Measurements from ENCODE around the gene CSTA.
"Not testable (repeated sequence)": the region's sequence is repeated elsewhere in the genome, so short reads cannot be mapped to it uniquely, and the experiment has no call there.

CSTA gene

GRCh38 chr3:122349171-122349570, 24.1 kb downstream of the CSTA start:
- DNase-seq (ENCODE audit: low spot score in 2 of 2): no peak
- H3K36me3 ChIP-seq (replicated peaks): no peaks in the 10 kb centered on the region
- no peak overlapping the region for H3K4me3 ChIP-seq
- H3K4me1 ChIP-seq: no peaks in the 10 kb centered on the region
- no peaks in the 10 kb centered on the region for H3K9me3 ChIP-seq
- in situ Hi-C loops (cut with MboI; ENCODE audit: low sequenced_read_pairs): no loop called here
- H3K27me3 ChIP-seq (ENCODE audit: low read depth): no peaks in the 10 kb centered on the region

- Histone ChIP-seq H3K9me3 (no peaks in the 10 kb centered on the region), H3K27me3 (ENCODE audit: low read depth) (no peaks in the 10 kb centered on the region), H3K36me3 (replicated peaks) (no peaks in the 10 kb centered on the region), H3K4me3 (no peak overlapping the region), H3K4me1 (no peaks in the 10 kb centered on the region)
- in situ Hi-C loops (cut with MboI; ENCODE audit: low sequenced_read_pairs): no loop called here
- DNase-seq (ENCODE audit: low spot score in 2 of 2): no peak
Observed at GRCh38 chr3:122350814-122351418, 25.9 kb downstream of the CSTA start.

- Histone ChIP-seq H3K4me3 (no peak overlapping the region), H3K9me3 (no peaks in the 10 kb centered on the region), H3K27me3 (ENCODE audit: low read depth) (no peaks in the 10 kb centered on the region), H3K36me3 (replicated peaks) (no peaks in the 10 kb centered on the region), H3K4me1 (no peaks in the 10 kb centered on the region)
- no peak for DNase-seq (ENCODE audit: low spot score in 2 of 2)
- in situ Hi-C loops (cut with MboI; ENCODE audit: low sequenced_read_pairs): no loop called here
Observed at GRCh38 chr3:122351612-122352011, 26.6 kb downstream of the CSTA start.

GRCh38 chr3:122353215-122353614, 28.2 kb downstream of the CSTA start:
- in situ Hi-C loops (cut with MboI; ENCODE audit: low sequenced_read_pairs): no loop called here
- H3K9me3 ChIP-seq: no peaks in the 10 kb centered on the region
- H3K4me3 ChIP-seq: no peak overlapping the region
- no peaks in the 10 kb centered on the region for H3K4me1 ChIP-seq
- no peaks in the 10 kb centered on the region for H3K27me3 ChIP-seq (ENCODE audit: low read depth)
- no peaks in the 10 kb centered on the region; the same call in 1 of the 2 replicates for H3K36me3 ChIP-seq (replicated peaks)
- DNase-seq (ENCODE audit: low spot score in 2 of 2): no peak

- in situ Hi-C loops (cut with MboI; ENCODE audit: low sequenced_read_pairs): no loop called here
- H3K36me3 ChIP-seq (replicated peaks): peaks cover 7% of the 10 kb centered on the region
- no peak for DNase-seq (ENCODE audit: low spot score in 2 of 2)
Observed at GRCh38 chr3:122353893-122354401, 28.9 kb downstream of the CSTA start.

GRCh38 chr3:122355612-122356011, 30.6 kb downstream of the CSTA start:
- DNase-seq (ENCODE audit: low spot score in 2 of 2): no peak
- in situ Hi-C loops (cut with MboI; ENCODE audit: low sequenced_read_pairs): no loop called here
- H3K36me3 ChIP-seq (replicated peaks): peaks cover 9% of the 10 kb centered on the region

More at GRCh38 chr3:122353893-122354401, 28.9 kb downstream of the CSTA start:
- no peak overlapping the region for H3K4me3 ChIP-seq
- H3K27me3 ChIP-seq (ENCODE audit: low read depth): no peaks in the 10 kb centered on the region
- no peaks in the 10 kb centered on the region for H3K9me3 ChIP-seq
- no peaks in the 10 kb centered on the region for H3K4me1 ChIP-seq

GRCh38 chr3:122356402-122356801, 31.4 kb downstream of the CSTA start:
- in situ Hi-C loops (cut with MboI; ENCODE audit: low sequenced_read_pairs): no loop called here
- Histone ChIP-seq H3K27me3 (ENCODE audit: low read depth) (no peaks in the 10 kb centered on the region), H3K36me3 (replicated peaks) (peaks cover 12% of the 10 kb centered on the region), H3K4me1 (no peaks in the 10 kb centered on the region), H3K9me3 (no peaks in the 10 kb centered on the region), H3K4me3 (no peak overlapping the region)
- peak in 1 of 2 experiments; percentile 22 for DNase-seq (ENCODE audit: low spot score in 2 of 2)

More at GRCh38 chr3:122355612-122356011, 30.6 kb downstream of the CSTA start:
- no peaks in the 10 kb centered on the region for H3K27me3 ChIP-seq (ENCODE audit: low read depth)
- no peak overlapping the region for H3K4me3 ChIP-seq
- no peaks in the 10 kb centered on the region for H3K4me1 ChIP-seq
- no peaks in the 10 kb centered on the region for H3K9me3 ChIP-seq

GRCh38 chr3:122357828-122358702, 33.0 kb downstream of the CSTA start:
- DNase-seq (ENCODE audit: low spot score in 2 of 2): no peak
- H3K36me3 ChIP-seq (replicated peaks): peaks cover 23% of the 10 kb centered on the region
- H3K4me1 ChIP-seq: peaks cover 3% of the 10 kb centered on the region
- no peaks in the 10 kb centered on the region for H3K9me3 ChIP-seq
- in situ Hi-C loops (cut with MboI; ENCODE audit: low sequenced_read_pairs): no loop called here
- H3K4me3 ChIP-seq: no peak overlapping the region
- no peaks in the 10 kb centered on the region for H3K27me3 ChIP-seq (ENCODE audit: low read depth)

- peaks cover 29% of the 10 kb centered on the region for H3K36me3 ChIP-seq (replicated peaks)
- H3K27me3 ChIP-seq (ENCODE audit: low read depth): no peaks in the 10 kb centered on the region
- in situ Hi-C loops (cut with MboI; ENCODE audit: low sequenced_read_pairs): no loop called here
- peaks cover 8% of the 10 kb centered on the region for H3K4me1 ChIP-seq
- no peaks in the 10 kb centered on the region for H3K9me3 ChIP-seq
- H3K4me3 ChIP-seq: no peak overlapping the region
- DNase-seq (ENCODE audit: low spot score in 2 of 2): no peak
Observed at GRCh38 chr3:122358703-122359032, 33.6 kb downstream of the CSTA start.

- H3K27me3 ChIP-seq (ENCODE audit: low read depth): no peaks in the 10 kb centered on the region
- peaks cover 8% of the 10 kb centered on the region for H3K4me1 ChIP-seq
- in situ Hi-C loops (cut with MboI; ENCODE audit: low sequenced_read_pairs): no loop called here
- DNase-seq (ENCODE audit: low spot score in 2 of 2): no peak
- no peaks in the 10 kb centered on the region for H3K9me3 ChIP-seq
- no peak overlapping the region for H3K4me3 ChIP-seq
- peaks cover 56% of the 10 kb centered on the region for H3K36me3 ChIP-seq (replicated peaks)
Observed at GRCh38 chr3:122362026-122362425, 37.0 kb downstream of the CSTA start.

GRCh38 chr3:122364490-122364889, 39.4 kb downstream of the CSTA start:
- Histone ChIP-seq H3K36me3 (replicated peaks) (peaks cover 55% of the 10 kb centered on the region), H3K9me3 (no peaks in the 10 kb centered on the region), H3K27me3 (ENCODE audit: low read depth) (no peaks in the 10 kb centered on the region), H3K4me3 (no peak overlapping the region), H3K4me1 (peaks cover 8% of the 10 kb centered on the region)
- DNase-seq (ENCODE audit: low spot score in 2 of 2): no peak
- in situ Hi-C loops (cut with MboI; ENCODE audit: low sequenced_read_pairs): no loop called here

GRCh38 chr3:122365073-122365472, 40.0 kb downstream of the CSTA start:
- H3K4me1 ChIP-seq: peaks cover 8% of the 10 kb centered on the region

GRCh38 chr3:122365582-122366378, 40.7 kb downstream of the CSTA start:
- H3K4me1 ChIP-seq; DNase-seq (ENCODE audit: low spot score in 2 of 2); H3K9me3 ChIP-seq; H3K4me3 ChIP-seq; in situ Hi-C loops (cut with MboI; ENCODE audit: low sequenced_read_pairs); H3K27me3 ChIP-seq (ENCODE audit: low read depth): not testable (repeated sequence)
- H3K36me3 ChIP-seq (replicated peaks): peaks cover 59% of the 10 kb centered on the region

More at GRCh38 chr3:122365073-122365472, 40.0 kb downstream of the CSTA start:
- in situ Hi-C loops (cut with MboI; ENCODE audit: low sequenced_read_pairs): no loop called here
- no peaks in the 10 kb centered on the region for H3K27me3 ChIP-seq (ENCODE audit: low read depth)
- DNase-seq (ENCODE audit: low spot score in 2 of 2): no peak
- H3K9me3 ChIP-seq: no peaks in the 10 kb centered on the region
- peaks cover 55% of the 10 kb centered on the region for H3K36me3 ChIP-seq (replicated peaks)
- H3K4me3 ChIP-seq: no peak overlapping the region
